ENCODE data around the gene GPBAR1. TPM values are rescaled to one million over a fixed set of nuclear protein-coding genes. Genes with fewer than 3 reads are reported as not detected.

Gene GPBAR1
- total RNA-seq, 2 experiments from 2014 or later = 0.16 to 0.45 TPM

- no peak overlapping the region for H3K4me3 Mint-ChIP-seq
- CTCF ChIA-PET = interaction anchor here (3.3 kb wide), 1 partner anchor 57 kb away, joined by 26 read pairs; the partner anchor contains the start of gene CATIP
- intact Hi-C loops (cut with micrococcal nuclease) = no loop called here
These were observed 39.3 kb downstream of the GPBAR1 start for GRCh38 chr2:218300141-218300540.

GRCh38 chr2:218301176-218301819 is 40.5 kb downstream of the GPBAR1 start:
- CTCF ChIA-PET = interaction anchor here (0.6 to 3.8 kb wide), 34 partner anchors 8 to 546 kb away, joined by 3 to 54 read pairs (median 4); partner anchors contain the start of genes AAMP, CATIP, CTDSP1 and PNKD
- peak; percentile 90 for TF ChIP-seq CTCF (IDR thresholded peaks at IDR 0.05)
- no peaks in the 10 kb centered on the region for H3K9me3 Mint-ChIP-seq
- intact Hi-C loops (cut with micrococcal nuclease) = loop anchor here (1.0 kb wide), 1 partner anchor 55 kb away; the partner anchor contains the start of gene CATIP
- DNase-seq = peak; percentile 95
- H3K27me3 Mint-ChIP-seq = no peaks in the 10 kb centered on the region
- no peak overlapping the region for H3K27ac Mint-ChIP-seq
- H3K4me3 Mint-ChIP-seq = no peak overlapping the region
- peaks cover 5% of the 10 kb centered on the region for H3K4me1 Mint-ChIP-seq (ENCODE audit: low read depth)
- H3K36me3 Mint-ChIP-seq (ENCODE audit: low read depth) = no peaks in the 10 kb centered on the region
- peak; percentile 97 for ATAC-seq
- POLR2A ChIA-PET = interaction anchor here (0.6 to 1.8 kb wide), 7 partner anchors 11 to 611 kb away, joined by 3 to 6 read pairs (median 4); partner anchors contain the start of gene CTDSP1

More at GRCh38 chr2:218300141-218300540, 39.3 kb downstream of the GPBAR1 start:
- no peaks in the 10 kb centered on the region for H3K36me3 Mint-ChIP-seq (ENCODE audit: low read depth)
- DNase-seq = no peak
- H3K4me1 Mint-ChIP-seq (ENCODE audit: low read depth) = peaks cover 7% of the 10 kb centered on the region
- POLR2A ChIA-PET = no interaction called here
- H3K27ac Mint-ChIP-seq = no peak overlapping the region
- ATAC-seq = no peak
- no peaks in the 10 kb centered on the region for H3K27me3 Mint-ChIP-seq
- no peaks in the 10 kb centered on the region for H3K9me3 Mint-ChIP-seq
- no peak for TF ChIP-seq CTCF (IDR thresholded peaks at IDR 0.05)

GRCh38 chr2:218305383-218305782 is 44.6 kb downstream of the GPBAR1 start:
- Mint-ChIP-seq H3K36me3 (ENCODE audit: low read depth) (no peaks in the 10 kb centered on the region), H3K9me3 (no peaks in the 10 kb centered on the region), H3K27ac (no peak overlapping the region), H3K4me3 (no peak overlapping the region), H3K4me1 (ENCODE audit: low read depth) (peaks cover 8% of the 10 kb centered on the region), H3K27me3 (no peaks in the 10 kb centered on the region)
- ATAC-seq (no peak), DNase-seq (no peak)
- intact Hi-C loops (cut with micrococcal nuclease) = no loop called here
- ChIA-PET CTCF (interaction anchor here (1.4 kb wide), 1 partner anchor 91 kb away, joined by 4 read pairs; no protein-coding TSS in a partner anchor), POLR2A (no interaction called here)
- no peak for TF ChIP-seq CTCF (IDR thresholded peaks at IDR 0.05)

GRCh38 chr2:218306184-218306920 is 45.5 kb downstream of the GPBAR1 start:
- DNase-seq = no peak
- TF ChIP-seq CTCF (IDR thresholded peaks at IDR 0.05) = no peak
- Mint-ChIP-seq H3K27ac (no peak overlapping the region), H3K27me3 (no peaks in the 10 kb centered on the region), H3K9me3 (no peaks in the 10 kb centered on the region), H3K4me1 (ENCODE audit: low read depth) (peaks cover 6% of the 10 kb centered on the region), H3K36me3 (ENCODE audit: low read depth) (no peaks in the 10 kb centered on the region), H3K4me3 (no peak overlapping the region)
- ATAC-seq = no peak
- intact Hi-C loops (cut with micrococcal nuclease) = no loop called here
- CTCF ChIA-PET = interaction anchor here (2.1 kb wide), 1 partner anchor 50 kb away, joined by 10 read pairs; the partner anchor contains the start of gene CATIP
- POLR2A ChIA-PET = interaction anchor here (0.8 kb wide), 1 partner anchor 14 kb away, joined by 3 read pairs; the partner anchor contains the start of gene TMBIM1

All from activated CD8-positive, alpha-beta T cell treated with anti-CD3 and anti-CD28 coated beads for 36 hours (primary cell).